Caco-2 (cell line): Measurements from ENCODE around the gene HOXB8. TPM values are rescaled to one million over a fixed set of nuclear protein-coding genes. Genes with fewer than 3 reads are reported as not detected.

Experiments
- BruUV-seq: library from RNA; stranded (reverse); fragments of 400-500 nt; replicated peaks from 2 replicates; lab custom pipeline; 2021; lab: Mats Ljungman, UMichigan
- CTCF ChIA-PET: fragments of 300-600 bp; sonication (Branson Sonifier 250); formaldehyde crosslinking; loops from one replicate; lab custom pipeline; 2022; ENCODE audit warnings: antibody characterized with exemption; lab: Charles Lee
- POLR2A ChIA-PET: fragments of 300-600 bp; sonication (Branson Sonifier 250); formaldehyde crosslinking; loops from one replicate; lab custom pipeline; 2022; ENCODE audit warnings: antibody characterized with exemption; lab: Charles Lee
- DNase-seq, 2 experiments: peaks; one replicate each; pipeline versions ENCODE4 v3.0.0 to v3.0.0-alpha.2; 2020 to 2022
- H3K27me3 ChIP-seq: replicated peaks from 2 replicates; pipeline ENCODE4 v1.6.0; 2011; ENCODE audit warnings: low read length; ENCODE audit not compliant: control insufficient read depth, insufficient read depth
- H3K36me3 ChIP-seq: 2 replicates; pipeline ENCODE4 v1.5.1; 2011; ENCODE audit warnings: low read length; ENCODE audit not compliant: control insufficient read depth, insufficient read depth
- H3K4me1 ChIP-seq: fragments of 250-450 bp; sonication (Bioruptor Pico); 2 replicates; pipeline ENCODE4 v1.5.1; 2020; ENCODE audit warnings: mild to moderate bottlenecking
- H3K4me3 ChIP-seq: 2 replicates; pipeline ENCODE4 v1.5.1; 2011; ENCODE audit warnings: low read depth, mild to moderate bottlenecking, control low read depth, low read length
- H3K9me3 ChIP-seq: fragments of 250-450 bp; sonication (Bioruptor Pico); 2 replicates; pipeline ENCODE4 v1.5.1; 2020; ENCODE audit warnings: mild to moderate bottlenecking, moderate library complexity
- H3K27ac Mint-ChIP-seq: one replicate; pipeline ENCODE4 v1.8.0; 2022; ENCODE audit warnings: mixed read lengths; ENCODE audit not compliant: unreplicated experiment
- H3K27me3 Mint-ChIP-seq: one replicate; pipeline ENCODE4 v1.8.0; 2022; ENCODE audit warnings: mixed read lengths; ENCODE audit not compliant: insufficient read depth, unreplicated experiment
- H3K36me3 Mint-ChIP-seq: one replicate; pipeline ENCODE4 v1.8.0; 2022; ENCODE audit warnings: mild to moderate bottlenecking, mixed read lengths; ENCODE audit not compliant: insufficient read depth, unreplicated experiment
- H3K4me1 Mint-ChIP-seq: one replicate; pipeline ENCODE4 v1.8.0; 2022; ENCODE audit warnings: low read depth, mixed read lengths; ENCODE audit not compliant: unreplicated experiment
- H3K4me3 Mint-ChIP-seq: one replicate; pipeline ENCODE4 v1.8.0; 2022; ENCODE audit warnings: mild to moderate bottlenecking, moderate library complexity, mixed read lengths; ENCODE audit not compliant: unreplicated experiment
- H3K9me3 Mint-ChIP-seq: one replicate; pipeline ENCODE4 v1.8.0; 2022; ENCODE audit warnings: mixed read lengths; ENCODE audit not compliant: unreplicated experiment
- intact Hi-C: fragments of 100-400 bp; cut with micrococcal nuclease; formaldehyde crosslinking; loops from one replicate; pipeline ENCODE4 v1.10.0; 2022; ENCODE audit not compliant: unreplicated experiment
- total RNA-seq: library from RNA; stranded (reverse); gene quantifications from 2 replicates; pipeline ENCODE4 v1.2.3, GENCODE V29; 2022
- TF ChIP-seq, protein P1 (sequence below), 2 experiments: fragments of 200-600 bp in 1 of 2; IDR thresholded peaks; 1 replicate in 1 of 2; 2 replicates in 1 of 2; pipeline versions ENCODE4 v1.5.1 to v1.8.0; 2011 to 2022; ENCODE audit warnings: antibody characterized with exemption in 1 of 2, control low read depth in 1 of 2, inconsistent platforms in 1 of 2, low read depth in 1 of 2, low read length in 1 of 2, mild to moderate bottlenecking in 1 of 2, moderate library complexity in 1 of 2; ENCODE audit not compliant: insufficient read depth in 1 of 2, severe bottlenecking in 1 of 2, unreplicated experiment in 1 of 2

HOXB8 gene
- total RNA-seq, 1 experiment from 2014 or later, result 1.2 TPM

DNA sequence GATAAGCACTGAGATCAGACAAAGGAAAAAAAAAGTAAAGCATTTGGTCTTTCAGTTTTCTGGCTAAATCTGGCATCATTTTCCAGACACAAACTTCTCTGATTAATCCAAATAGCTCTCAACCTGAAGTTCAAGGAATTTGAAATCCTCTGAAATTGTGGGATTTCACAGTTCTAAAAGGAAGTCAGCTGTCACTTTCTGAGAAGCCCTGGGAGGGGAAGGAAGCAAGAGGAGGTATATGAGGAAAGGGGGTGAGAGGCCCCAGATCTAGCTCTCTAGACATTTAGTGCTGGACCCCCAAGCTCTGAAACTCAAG is 28.6 kb upstream of the HOXB8 start:
- Mint-ChIP-seq H3K4me1 (peaks cover 7% of the 10 kb centered on the region), H3K27me3 (peaks cover 15% of the 10 kb centered on the region), H3K9me3 (no peaks in the 10 kb centered on the region), H3K36me3 (no peaks in the 10 kb centered on the region), H3K4me3 (no peak overlapping the region), H3K27ac (no peak overlapping the region)
- TF ChIP-seq, protein P1, sequence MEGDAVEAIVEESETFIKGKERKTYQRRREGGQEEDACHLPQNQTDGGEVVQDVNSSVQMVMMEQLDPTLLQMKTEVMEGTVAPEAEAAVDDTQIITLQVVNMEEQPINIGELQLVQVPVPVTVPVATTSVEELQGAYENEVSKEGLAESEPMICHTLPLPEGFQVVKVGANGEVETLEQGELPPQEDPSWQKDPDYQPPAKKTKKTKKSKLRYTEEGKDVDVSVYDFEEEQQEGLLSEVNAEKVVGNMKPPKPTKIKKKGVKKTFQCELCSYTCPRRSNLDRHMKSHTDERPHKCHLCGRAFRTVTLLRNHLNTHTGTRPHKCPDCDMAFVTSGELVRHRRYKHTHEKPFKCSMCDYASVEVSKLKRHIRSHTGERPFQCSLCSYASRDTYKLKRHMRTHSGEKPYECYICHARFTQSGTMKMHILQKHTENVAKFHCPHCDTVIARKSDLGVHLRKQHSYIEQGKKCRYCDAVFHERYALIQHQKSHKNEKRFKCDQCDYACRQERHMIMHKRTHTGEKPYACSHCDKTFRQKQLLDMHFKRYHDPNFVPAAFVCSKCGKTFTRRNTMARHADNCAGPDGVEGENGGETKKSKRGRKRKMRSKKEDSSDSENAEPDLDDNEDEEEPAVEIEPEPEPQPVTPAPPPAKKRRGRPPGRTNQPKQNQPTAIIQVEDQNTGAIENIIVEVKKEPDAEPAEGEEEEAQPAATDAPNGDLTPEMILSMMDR (IDR thresholded peaks at IDR 0.05; ENCODE audit: insufficient read depth in 1 of 2, low read depth in 1 of 2, low read length in 1 of 2, severe bottlenecking in 1 of 2, unreplicated experiment in 1 of 2), result no peak
- POLR2A ChIA-PET, result interaction anchor here (0.5 kb wide), 1 partner anchor 994 kb away, joined by 4 read pairs; no protein-coding TSS in a partner anchor
- no peaks in the 10 kb centered on the region for H3K27me3 ChIP-seq
- H3K4me3 ChIP-seq, result no peak overlapping the region
- intact Hi-C loops, result no loop called here
- H3K9me3 ChIP-seq, result no peaks in the 10 kb centered on the region
- peaks cover 9% of the 10 kb centered on the region; the same call in 1 of the 2 replicates for H3K4me1 ChIP-seq
- CTCF ChIA-PET, result no interaction called here
- DNase-seq, result peak in 1 of 2 experiments; percentile 19
- BruUV-seq, result no TSS peak
- H3K36me3 ChIP-seq, result no peaks in the 10 kb centered on the region

DNA sequence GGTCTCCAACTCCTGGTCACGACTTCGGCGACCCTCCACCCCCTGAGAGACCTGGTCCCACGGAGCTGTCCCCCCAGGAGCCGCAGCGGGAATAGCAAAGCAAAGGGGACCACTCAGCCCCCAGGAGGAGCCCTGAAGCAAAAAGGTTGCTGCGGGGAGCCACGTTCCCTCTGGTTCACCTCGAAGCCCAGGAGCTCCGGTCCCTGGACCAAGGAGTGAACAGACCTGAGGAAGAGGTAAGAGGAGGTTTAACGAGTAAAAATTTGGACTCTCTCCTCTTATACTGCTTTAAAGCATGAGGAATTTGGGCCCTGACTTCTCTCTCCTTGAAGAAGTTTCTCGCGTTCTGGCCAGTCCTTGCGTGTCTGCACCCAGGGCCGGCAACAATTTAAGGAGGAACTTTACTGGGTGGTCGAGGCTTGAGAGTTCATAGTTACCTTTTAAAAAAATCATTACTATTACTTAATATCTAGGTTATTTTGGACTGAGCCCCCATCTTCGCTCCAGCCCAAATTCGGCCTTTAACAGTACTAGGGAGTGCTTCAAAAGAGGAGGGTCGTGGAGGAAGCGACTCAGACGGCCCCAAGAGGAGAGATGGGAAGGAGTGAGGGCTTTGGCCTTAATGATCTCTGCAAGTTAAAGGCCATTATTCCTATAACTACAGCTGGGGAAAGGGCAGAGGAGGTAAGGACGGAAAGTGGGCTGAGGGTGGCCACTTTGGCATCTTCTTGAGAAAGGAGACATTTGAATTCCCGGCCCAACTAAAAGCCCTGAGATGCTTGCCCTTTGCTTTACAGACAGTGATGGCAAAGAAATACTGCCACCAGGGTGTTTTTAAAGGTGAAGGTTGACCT is 28.0 kb upstream of the HOXB8 start:
- DNase-seq, result peak in 1 of 2 experiments; percentile 19
- H3K4me3 ChIP-seq, result no peak overlapping the region
- peaks cover 9% of the 10 kb centered on the region; the same call in 1 of the 2 replicates for H3K4me1 ChIP-seq
- no peaks in the 10 kb centered on the region for H3K9me3 ChIP-seq
- peaks cover 7% of the 10 kb centered on the region for H3K4me1 Mint-ChIP-seq
- no peak overlapping the region for H3K27ac Mint-ChIP-seq
- H3K27me3 ChIP-seq, result no peaks in the 10 kb centered on the region
- ChIA-PET POLR2A (interaction anchor here (0.5 kb wide), 1 partner anchor 993 kb away, joined by 4 read pairs; no protein-coding TSS in a partner anchor), CTCF (no interaction called here)
- BruUV-seq, result no TSS peak
- no peaks in the 10 kb centered on the region for H3K36me3 Mint-ChIP-seq
- no peak overlapping the region for H3K4me3 Mint-ChIP-seq
- H3K27me3 Mint-ChIP-seq, result peaks cover 18% of the 10 kb centered on the region
- TF ChIP-seq, protein P1 (IDR thresholded peaks at IDR 0.05; ENCODE audit: insufficient read depth in 1 of 2, low read depth in 1 of 2, low read length in 1 of 2, severe bottlenecking in 1 of 2, unreplicated experiment in 1 of 2), result no peak
- no peaks in the 10 kb centered on the region for H3K36me3 ChIP-seq
- intact Hi-C loops, result no loop called here
- no peaks in the 10 kb centered on the region for H3K9me3 Mint-ChIP-seq

DNA sequence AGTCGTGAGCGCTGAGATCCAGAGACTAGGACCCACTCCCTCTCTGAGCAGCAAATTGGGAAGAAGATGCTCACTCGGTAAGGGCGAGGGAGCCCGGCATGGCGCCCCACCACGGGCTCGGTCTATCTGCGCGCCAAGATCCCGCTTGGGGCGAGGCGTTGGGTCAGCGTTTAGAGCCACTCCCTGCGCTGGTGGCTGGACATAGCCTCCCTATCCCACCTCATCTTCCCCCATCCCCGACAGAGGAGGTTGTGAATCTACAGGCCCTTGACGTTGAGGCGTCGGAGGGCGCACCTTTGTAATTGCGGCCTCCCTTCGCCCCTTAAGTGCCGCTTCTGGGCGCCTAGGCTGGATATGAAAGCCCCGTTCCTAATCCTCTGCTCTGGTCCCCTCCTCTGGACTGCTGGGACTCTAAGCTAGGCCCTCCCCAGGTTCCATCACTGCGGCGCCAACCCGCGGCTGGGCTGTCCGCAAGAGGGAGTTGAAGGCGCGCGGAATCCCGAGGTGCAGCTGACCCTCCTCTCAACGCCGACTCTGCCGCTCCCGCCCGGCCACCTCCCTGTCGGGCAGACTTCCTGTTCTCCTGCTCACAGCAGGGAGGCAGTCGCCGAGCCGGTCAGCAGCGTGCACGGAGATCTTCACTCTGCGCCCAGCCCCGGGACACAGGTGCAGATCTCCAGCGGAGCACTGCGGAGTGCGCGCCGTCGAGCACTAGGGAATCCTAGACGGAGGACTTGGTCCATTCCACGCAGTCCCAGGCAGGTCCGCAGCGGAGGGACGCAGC is 27.2 kb upstream of the HOXB8 start:
- peaks cover 6% of the 10 kb centered on the region for H3K4me1 Mint-ChIP-seq
- Histone ChIP-seq H3K27me3 (no peaks in the 10 kb centered on the region), H3K4me1 (peaks cover 9% of the 10 kb centered on the region; the same call in 1 of the 2 replicates), H3K36me3 (no peaks in the 10 kb centered on the region), H3K9me3 (no peaks in the 10 kb centered on the region), H3K4me3 (no peak overlapping the region)
- H3K9me3 Mint-ChIP-seq, result no peaks in the 10 kb centered on the region
- no peak overlapping the region for H3K4me3 Mint-ChIP-seq
- BruUV-seq, result no TSS peak
- peaks cover 18% of the 10 kb centered on the region for H3K27me3 Mint-ChIP-seq
- no peak overlapping the region for H3K27ac Mint-ChIP-seq
- intact Hi-C loops, result no loop called here
- DNase-seq, result peak in 1 of 2 experiments; percentile 41
- ChIA-PET CTCF (no interaction called here), POLR2A (no interaction called here)
- no peaks in the 10 kb centered on the region for H3K36me3 Mint-ChIP-seq
- TF ChIP-seq, protein P1 (IDR thresholded peaks at IDR 0.05; ENCODE audit: insufficient read depth in 1 of 2, low read depth in 1 of 2, low read length in 1 of 2, severe bottlenecking in 1 of 2, unreplicated experiment in 1 of 2), result no peak
